Measurements from ENCODE around the gene RNF26. TPM values are rescaled to one million over a fixed set of nuclear protein-coding genes. Genes with fewer than 3 reads are reported as not detected.

The RNF26 gene
- total RNA-seq, 4 donors from 2014 or later = 8.9 to 11.1 (median 9.4) TPM

- DNase-seq (ENCODE audit: low spot score) (no peak), ATAC-seq (ENCODE audit: low FRiP score) (no peak)
- TF ChIP-seq CTCF (IDR thresholded peaks at IDR 0.05) = no peak
Observed at GRCh38 chr11:119372260-119373058, 38.1 kb downstream of the RNF26 start.

- DNase-seq (ENCODE audit: low spot score) (no peak), ATAC-seq (ENCODE audit: low FRiP score) (no peak)
- TF ChIP-seq CTCF (IDR thresholded peaks at IDR 0.05) = no peak
Observed at GRCh38 chr11:119373059-119373920, 39.0 kb downstream of the RNF26 start.

- DNase-seq (ENCODE audit: low spot score) (peak; percentile 68), ATAC-seq (ENCODE audit: low FRiP score) (peak; percentile 29)
- TF ChIP-seq CTCF (IDR thresholded peaks at IDR 0.05) = no peak
Observed at GRCh38 chr11:119373921-119374631, 39.7 kb downstream of the RNF26 start.

- DNase-seq (ENCODE audit: low spot score) = no peak
- no peak for ATAC-seq (ENCODE audit: low FRiP score)
- TF ChIP-seq CTCF (IDR thresholded peaks at IDR 0.05) = no peak
Observed at GRCh38 chr11:119374632-119375336, 40.5 kb downstream of the RNF26 start.

- TF ChIP-seq CTCF (IDR thresholded peaks at IDR 0.05) = no peak
- DNase-seq (ENCODE audit: low spot score) (no peak), ATAC-seq (ENCODE audit: low FRiP score) (peak; percentile 60)
Observed at GRCh38 chr11:119375337-119376196, 41.2 kb downstream of the RNF26 start.
